ENCODE measurements around the gene GAMT. TPM values are rescaled to one million over a fixed set of nuclear protein-coding genes. Genes with fewer than 3 reads are reported as not detected.

Gene GAMT
- total RNA-seq, 1 donor from 2014 or later: 56.4 TPM

DNA sequence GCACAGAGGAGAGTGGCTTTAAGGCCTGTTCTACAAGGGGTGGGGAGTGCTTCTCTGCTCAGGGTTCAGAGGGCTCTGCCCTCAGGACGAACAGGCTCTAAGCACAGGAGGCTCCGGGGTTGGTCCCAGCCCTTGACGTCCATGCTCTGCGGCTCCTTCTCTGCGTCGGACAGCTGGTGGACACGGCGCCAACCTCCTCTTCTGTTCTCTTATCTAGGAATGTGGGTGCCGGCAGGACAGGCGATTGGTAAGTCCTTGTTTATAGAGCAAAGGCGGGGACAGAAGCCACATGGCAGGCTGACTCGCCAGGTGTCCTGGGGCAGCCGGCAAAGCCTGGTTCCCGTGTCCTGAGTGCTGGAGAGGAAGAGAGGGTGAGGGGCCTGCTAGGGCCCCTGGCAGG lies 28.4 kb upstream of the GAMT start:
- Histone ChIP-seq H3K36me3 (peaks cover 81 to 98% of the 10 kb centered on the region in 2 donors), H3K27me3 (no peaks in the 10 kb centered on the region), H3K4me1 (no peaks in the 10 kb centered on the region), H3K27ac (no peak overlapping the region), H3K4me3 (no peak overlapping the region), H3K9me3 (no peaks in the 10 kb centered on the region)
- TF ChIP-seq, protein P1, sequence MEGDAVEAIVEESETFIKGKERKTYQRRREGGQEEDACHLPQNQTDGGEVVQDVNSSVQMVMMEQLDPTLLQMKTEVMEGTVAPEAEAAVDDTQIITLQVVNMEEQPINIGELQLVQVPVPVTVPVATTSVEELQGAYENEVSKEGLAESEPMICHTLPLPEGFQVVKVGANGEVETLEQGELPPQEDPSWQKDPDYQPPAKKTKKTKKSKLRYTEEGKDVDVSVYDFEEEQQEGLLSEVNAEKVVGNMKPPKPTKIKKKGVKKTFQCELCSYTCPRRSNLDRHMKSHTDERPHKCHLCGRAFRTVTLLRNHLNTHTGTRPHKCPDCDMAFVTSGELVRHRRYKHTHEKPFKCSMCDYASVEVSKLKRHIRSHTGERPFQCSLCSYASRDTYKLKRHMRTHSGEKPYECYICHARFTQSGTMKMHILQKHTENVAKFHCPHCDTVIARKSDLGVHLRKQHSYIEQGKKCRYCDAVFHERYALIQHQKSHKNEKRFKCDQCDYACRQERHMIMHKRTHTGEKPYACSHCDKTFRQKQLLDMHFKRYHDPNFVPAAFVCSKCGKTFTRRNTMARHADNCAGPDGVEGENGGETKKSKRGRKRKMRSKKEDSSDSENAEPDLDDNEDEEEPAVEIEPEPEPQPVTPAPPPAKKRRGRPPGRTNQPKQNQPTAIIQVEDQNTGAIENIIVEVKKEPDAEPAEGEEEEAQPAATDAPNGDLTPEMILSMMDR (IDR thresholded peaks at IDR 0.05): no peak
- DNase-seq (ENCODE audit: low spot score in 2 of 2): no peak
- intact Hi-C loops (cut with DNase I): no loop called here

DNA sequence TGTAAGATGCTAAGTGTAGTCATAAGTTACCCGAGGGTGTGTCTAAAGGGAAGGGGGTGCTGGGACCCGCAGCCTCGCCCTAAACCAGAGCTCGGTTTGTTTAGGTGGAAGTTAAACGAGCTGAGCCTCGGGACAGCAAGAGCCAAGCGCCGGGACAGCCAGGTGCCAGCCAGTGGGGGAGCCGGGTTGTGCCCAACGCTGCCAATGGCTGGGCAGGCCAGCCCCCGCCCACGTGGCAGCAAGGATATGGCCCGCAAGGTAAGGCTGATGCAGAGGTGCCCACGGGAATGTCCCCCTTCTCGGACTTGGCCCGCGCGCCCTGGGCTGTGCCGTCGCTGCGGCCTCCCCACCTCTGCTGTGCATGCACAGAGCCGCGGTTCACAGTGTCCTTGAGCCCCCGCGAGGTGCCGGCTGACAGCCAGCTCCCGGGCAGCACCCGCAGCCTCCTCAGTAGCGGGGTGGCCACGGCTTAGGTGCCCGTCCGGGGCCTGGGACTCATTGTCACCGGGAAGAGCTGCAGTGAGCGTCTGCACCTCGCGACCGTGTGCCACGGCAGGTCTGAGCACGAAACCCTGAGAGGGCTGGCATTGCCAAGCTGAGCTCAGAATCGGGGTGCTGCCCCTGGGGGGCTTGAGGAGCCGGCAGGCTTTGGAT lies 27.5 kb upstream of the GAMT start:
- no peaks in the 10 kb centered on the region for H3K4me1 ChIP-seq
- intact Hi-C loops (cut with DNase I): no loop called here
- H3K27me3 ChIP-seq: no peaks in the 10 kb centered on the region
- H3K4me3 ChIP-seq: no peak overlapping the region
- TF ChIP-seq, protein P1 (IDR thresholded peaks at IDR 0.05): no peak
- no peak for DNase-seq (ENCODE audit: low spot score in 2 of 2)
- no peaks in the 10 kb centered on the region for H3K9me3 ChIP-seq
- H3K27ac ChIP-seq: no peak overlapping the region
- H3K36me3 ChIP-seq: peaks cover 79 to 98% of the 10 kb centered on the region in 2 donors

DNA sequence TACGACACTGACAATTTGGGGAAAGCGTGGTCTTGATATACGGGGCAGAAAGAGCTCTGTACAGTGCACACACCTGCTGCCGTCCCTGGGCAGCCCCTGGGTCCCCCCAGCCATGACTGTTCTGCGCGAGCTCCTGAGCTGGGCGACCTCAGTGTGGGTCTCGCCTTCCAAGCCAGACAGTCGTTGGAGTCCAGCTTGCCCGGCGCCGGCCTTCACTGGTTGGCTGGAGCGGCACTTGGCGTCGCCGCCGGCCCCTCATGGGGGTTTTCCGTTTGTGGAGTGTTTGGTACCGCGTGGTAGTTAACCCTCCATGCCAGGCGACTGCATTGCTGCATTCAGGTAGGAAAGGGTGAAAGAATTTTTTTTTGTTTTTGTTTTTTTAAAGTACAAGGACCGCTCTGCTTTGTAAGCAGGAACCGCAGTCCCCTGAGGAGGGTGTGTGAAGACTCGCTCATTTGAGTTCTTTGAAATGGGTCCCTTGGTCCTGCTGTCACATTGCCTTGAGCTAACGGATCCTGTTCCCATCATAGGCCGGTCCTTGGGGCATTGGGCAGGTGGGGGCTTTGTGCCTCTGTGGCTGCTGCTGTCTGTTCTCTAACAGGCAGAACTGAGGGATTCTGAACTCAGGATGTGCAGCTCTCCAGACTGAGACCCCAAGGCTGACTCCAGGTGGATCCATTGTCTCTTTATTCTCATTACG lies 26.0 kb upstream of the GAMT start:
- Histone ChIP-seq H3K4me3 (no peak overlapping the region), H3K27ac (no peak overlapping the region), H3K27me3 (no peaks in the 10 kb centered on the region), H3K36me3 (peaks cover 79 to 98% of the 10 kb centered on the region in 2 donors), H3K9me3 (no peaks in the 10 kb centered on the region), H3K4me1 (no peaks in the 10 kb centered on the region)
- intact Hi-C loops (cut with DNase I): no loop called here
- no peak for DNase-seq (ENCODE audit: low spot score in 2 of 2)
- TF ChIP-seq, protein P1 (IDR thresholded peaks at IDR 0.05): no peak

DNA sequence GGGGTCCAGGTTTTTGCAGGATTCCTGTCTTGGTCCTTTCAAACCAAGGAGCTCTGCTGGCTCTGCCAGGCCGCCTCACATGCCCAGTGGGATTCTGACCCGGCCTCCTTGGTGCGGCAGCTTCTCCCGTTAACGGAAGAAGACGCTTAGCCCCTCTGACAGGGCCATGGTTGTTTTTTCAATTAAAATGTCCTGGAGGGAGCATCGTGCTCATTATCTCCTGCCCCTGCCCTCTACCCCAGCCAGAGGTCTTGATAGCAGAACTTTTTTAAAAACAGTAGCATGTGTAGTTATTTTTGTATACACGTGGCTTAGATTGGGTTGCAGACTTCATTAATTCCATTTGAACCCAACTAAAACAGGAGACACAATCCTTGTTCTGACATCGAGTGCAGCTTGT lies 25.4 kb upstream of the GAMT start:
- no peak for DNase-seq (ENCODE audit: low spot score in 2 of 2)
- TF ChIP-seq, protein P1 (IDR thresholded peaks at IDR 0.05): no peak
- intact Hi-C loops (cut with DNase I): no loop called here
- Histone ChIP-seq H3K27me3 (no peaks in the 10 kb centered on the region), H3K4me1 (no peaks in the 10 kb centered on the region), H3K27ac (no peak overlapping the region), H3K36me3 (peaks cover 79 to 98% of the 10 kb centered on the region in 2 donors), H3K9me3 (no peaks in the 10 kb centered on the region), H3K4me3 (no peak overlapping the region)

DNA sequence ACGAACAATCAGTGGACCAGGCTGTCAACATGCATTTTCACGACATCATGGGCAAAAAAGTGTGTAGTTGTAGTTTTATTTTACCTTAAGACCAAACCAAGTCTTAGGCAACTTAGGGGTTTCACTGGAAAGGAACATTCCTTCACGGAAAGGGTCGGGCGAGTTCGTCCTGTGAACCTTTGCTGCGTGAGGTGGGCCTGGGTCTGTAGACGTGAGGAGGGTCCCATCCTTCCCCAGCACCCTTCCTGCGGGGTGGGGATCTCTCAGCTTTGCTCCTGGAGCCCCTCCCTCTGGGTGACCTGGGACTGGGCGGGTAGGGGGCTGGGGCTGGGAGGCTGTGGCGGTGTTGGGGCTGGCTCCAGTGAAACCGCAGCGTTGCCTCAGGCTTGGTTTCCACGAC lies 24.6 kb upstream of the GAMT start:
- Histone ChIP-seq H3K4me1 (no peaks in the 10 kb centered on the region), H3K9me3 (no peaks in the 10 kb centered on the region), H3K4me3 (no peak overlapping the region), H3K27ac (no peak overlapping the region), H3K27me3 (no peaks in the 10 kb centered on the region), H3K36me3 (peaks cover 79 to 98% of the 10 kb centered on the region in 2 donors)
- intact Hi-C loops (cut with DNase I): no loop called here
- TF ChIP-seq, protein P1 (IDR thresholded peaks at IDR 0.05): no peak
- DNase-seq (ENCODE audit: low spot score in 2 of 2): no peak
